CD4-positive, alpha-beta T cell treated with Interleukin-15 for 1 hour (primary cell): ENCODE measurements around the gene TPSG1.
"Not testable (repeated sequence)": the region's sequence is repeated elsewhere in the genome, so short reads cannot be mapped to it uniquely, and the experiment has no call there.

ENCODE experiments used
- DNase-seq: peaks from one replicate; pipeline ENCODE4 v3.0.0-alpha.2; 2020

TPSG1 gene

GRCh38 chr16:1256296-1256873 is 31.3 kb upstream of the TPSG1 start:
- DNase-seq, result not testable (repeated sequence)

- DNase-seq, result not testable (repeated sequence)
Measured at GRCh38 chr16:1255276-1256122, 30.4 kb upstream of the TPSG1 start, which contains the start of gene TPSD1. TPSD1 (plus strand) TSS chr16:1256069; CDS start chr16:1256281, 212 bp downstream.

DNA sequence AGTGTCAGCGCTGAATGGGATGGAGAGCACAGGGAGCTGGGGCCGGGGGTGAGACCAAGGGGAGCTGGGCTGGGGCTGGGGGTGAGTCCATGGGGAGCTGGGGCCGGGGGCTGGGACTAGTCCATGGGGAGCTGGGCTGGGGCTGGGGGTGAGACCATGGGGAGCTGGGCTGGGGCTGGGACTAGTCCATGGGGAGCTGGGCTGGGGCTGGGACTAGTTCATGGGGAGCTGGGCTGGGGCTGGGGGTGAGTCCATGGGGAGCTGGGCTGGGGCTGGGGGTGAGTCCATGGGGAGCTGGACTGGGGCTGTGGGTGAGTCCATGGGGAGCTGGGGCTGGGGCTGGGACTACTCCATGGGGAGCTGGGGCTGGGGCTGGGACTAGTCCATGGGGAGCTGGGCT is 29.8 kb upstream of the TPSG1 start:
- not testable (repeated sequence) for DNase-seq

GRCh38 chr16:1253701-1254364 is 28.8 kb upstream of the TPSG1 start:
- not testable (repeated sequence) for DNase-seq

DNA sequence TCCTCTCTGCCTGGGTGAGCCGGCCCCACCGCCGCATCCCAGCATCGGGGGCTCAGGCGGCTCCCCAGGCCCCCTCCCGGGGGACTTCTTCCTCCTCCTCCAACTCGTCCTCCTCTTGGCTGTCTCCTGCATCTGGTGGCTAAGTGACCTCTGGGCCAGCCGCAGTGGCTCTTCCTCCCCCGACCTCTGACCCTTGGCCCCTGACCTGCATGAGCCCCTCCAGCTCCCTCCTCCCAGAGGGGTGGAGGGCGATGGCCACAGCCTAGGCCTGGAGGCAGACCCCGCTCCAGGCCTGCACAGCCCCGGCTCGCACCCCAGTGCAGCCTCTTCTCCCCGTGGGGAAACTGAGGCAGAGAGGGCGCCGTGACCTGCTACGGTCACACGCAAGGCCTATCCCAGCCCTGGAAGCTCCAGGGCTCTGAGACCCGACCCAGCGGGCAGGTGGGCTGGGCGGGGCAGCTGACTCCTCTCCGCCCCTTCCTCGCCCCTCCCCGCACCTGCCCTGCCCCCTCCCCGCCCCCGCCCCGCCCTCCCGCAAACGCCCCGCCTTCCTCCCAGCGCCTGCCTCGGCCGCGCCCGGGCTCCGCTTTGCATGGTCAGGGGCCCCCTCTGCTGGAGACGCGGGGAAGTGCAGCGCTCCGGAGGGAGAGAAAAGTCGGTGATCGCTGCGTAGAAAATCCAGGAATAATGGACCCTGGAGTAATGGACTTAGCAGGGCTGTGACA is 24.1 kb upstream of the TPSG1 start:
- DNase-seq, result not testable (repeated sequence)

DNA sequence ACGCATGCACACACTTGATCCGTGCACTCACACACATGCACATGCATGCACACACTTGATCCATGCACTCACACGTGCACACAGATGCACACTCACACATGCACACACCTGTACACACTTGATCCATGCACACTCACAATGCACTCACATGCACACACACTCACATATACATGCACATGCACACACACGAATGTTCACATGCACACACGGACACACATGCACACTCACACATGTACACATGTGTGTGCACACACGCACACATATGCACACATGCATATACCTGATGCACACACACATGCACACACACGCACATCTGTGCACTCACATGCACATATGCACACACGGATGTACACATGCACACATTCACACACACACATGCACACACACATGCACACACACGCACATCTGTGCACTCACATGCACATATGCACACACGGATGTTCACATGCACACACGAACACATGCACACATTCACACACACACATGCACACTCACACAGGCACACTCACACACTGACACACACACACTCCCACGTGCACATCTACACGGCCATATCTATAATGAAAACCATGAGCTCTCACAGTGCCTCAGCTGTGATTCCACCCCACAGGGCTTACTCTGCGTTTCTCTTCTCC is 23.0 kb upstream of the TPSG1 start:
- DNase-seq, result not testable (repeated sequence)

- DNase-seq, result no peak
Measured at GRCh38 chr16:1245452-1246020, 20.5 kb upstream of the TPSG1 start.

GRCh38 chr16:1244881-1245280 is 19.8 kb upstream of the TPSG1 start:
- peak; percentile 51 for DNase-seq

DNA sequence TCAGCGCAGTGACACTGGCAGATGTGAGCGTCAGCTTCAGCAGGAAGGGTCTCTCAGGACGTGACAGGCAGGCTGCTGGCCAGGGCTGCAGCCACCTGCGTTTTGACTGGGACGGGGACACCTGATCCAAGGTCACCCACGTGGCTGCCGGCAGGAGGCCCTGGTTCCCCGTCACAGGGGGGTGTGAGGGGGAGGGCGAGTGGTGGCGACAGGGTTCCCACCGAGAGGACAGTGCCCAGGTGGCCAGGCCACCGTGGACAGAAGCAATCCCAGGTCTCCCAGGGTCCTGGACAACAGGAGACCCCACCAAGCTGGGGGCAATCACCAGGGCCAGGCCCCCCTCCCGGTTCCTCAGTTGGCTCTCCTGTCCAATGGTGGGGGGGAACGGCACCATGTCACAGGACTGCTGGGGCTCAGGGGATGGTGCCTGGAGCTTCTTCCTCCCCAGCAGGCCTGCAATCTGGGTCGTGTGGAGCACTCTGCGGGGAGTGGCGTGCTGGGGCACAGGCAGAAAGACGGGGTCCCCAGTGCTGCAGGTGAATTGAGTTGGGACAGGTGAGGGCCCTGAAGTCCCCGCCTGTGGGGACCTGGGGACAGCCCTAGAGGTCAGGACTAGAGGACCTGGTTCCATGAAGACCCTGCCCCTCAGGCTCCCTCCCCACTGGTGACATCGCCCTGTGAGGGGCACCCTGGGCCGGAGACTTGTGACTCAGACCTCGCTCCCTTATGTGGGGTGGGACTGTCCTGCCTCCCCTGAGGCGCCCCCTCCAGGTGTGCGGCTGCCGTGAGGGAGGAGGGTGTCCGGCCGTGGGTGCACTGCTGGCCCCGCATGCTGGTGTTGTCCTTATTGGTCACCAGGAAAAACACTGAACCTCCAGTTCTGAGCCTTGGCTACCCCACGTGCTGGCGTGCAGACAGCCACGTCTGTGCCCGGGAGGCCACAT is 19.1 kb upstream of the TPSG1 start:
- not testable (repeated sequence) for DNase-seq

GRCh38 chr16:1243363-1243762 is 18.3 kb upstream of the TPSG1 start:
- DNase-seq, result not testable (repeated sequence)

DNA sequence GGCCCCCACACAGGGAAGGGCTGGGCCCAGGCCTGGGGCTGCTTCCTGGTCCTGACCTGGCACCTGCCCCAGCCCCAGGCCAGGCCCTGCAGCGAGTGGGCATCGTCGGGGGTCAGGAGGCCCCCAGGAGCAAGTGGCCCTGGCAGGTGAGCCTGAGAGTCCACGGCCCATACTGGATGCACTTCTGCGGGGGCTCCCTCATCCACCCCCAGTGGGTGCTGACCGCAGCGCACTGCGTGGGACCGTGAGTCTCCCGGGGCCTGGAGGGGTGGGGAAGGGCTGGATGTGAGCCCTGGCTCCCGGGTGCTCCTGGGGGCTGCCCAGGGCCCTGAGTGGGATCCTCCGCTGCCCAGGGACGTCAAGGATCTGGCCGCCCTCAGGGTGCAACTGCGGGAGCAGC is 16.0 kb upstream of the TPSG1 start:
- not testable (repeated sequence) for DNase-seq

DNA sequence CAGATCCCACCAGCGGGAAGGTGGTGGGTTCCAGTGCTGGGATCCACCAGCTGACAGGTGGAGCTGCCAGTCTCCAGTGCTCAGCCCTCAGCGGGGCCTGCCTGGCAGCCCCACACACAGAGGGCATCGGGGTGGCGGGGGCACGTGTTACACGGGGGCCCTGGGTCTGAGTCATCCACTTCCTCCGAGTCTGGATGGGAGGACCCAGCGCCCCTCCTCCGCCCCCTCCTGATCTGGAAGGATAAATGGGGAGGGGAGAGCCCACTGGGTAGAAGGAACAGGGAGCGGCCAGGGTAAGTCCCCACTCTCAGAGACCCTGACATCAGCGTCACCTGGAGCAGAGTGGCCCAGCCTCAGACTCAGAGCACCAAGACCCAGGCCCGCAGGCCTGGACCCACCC is 15.4 kb upstream of the TPSG1 start, which contains the start of gene TPSAB1:
Gene TPSAB1 (plus strand): TSS at position 270 of the 400 bp plus-strand sequence. CDS start 234 bp downstream, outside the sequence.
- not testable (repeated sequence) for DNase-seq

GRCh38 chr16:1239575-1239974 is 14.5 kb upstream of the TPSG1 start:
- not testable (repeated sequence) for DNase-seq

- not testable (repeated sequence) for DNase-seq
Measured at GRCh38 chr16:1238909-1239308, 13.8 kb upstream of the TPSG1 start.

GRCh38 chr16:1237990-1238389 is 12.9 kb upstream of the TPSG1 start:
- DNase-seq, result no peak

GRCh38 chr16:1236659-1237058 is 11.6 kb upstream of the TPSG1 start:
- not testable (repeated sequence) for DNase-seq

DNA sequence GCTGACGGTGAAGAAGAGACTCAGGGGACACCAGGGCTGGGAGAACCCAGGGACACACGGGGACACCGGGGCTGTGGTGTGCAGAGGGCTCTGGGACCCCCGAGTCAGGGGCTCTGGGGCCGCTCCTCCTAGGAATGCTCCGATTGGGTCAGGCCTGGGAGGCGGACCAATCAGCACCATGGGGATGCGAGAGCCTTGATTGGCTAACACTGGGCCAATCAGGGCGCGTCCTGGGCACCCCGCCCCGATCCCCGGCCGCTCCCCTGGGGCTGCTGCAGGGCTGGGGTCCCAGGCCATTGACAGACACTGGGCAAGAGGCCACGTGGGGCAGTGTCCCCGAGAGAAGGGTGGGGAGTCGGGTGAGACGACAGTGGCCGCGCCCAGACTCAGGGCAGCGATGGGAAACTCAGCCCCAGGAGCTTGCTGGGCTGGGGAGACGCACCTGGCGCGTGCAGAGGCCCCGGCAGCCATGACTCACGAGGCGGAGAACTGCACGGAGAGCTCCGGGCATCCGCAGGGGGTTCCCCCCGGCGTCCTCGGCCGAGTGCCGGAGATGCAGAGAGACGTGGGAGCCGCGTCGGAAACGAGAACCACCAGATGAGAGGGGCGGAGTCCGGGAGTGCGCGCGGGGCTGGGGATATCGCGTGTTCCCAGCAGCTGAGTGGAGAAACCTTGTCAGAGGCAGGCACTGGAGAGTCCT is 7.1 kb upstream of the TPSG1 start:
- DNase-seq, result not testable (repeated sequence)

GRCh38 chr16:1231301-1231700 is 6.2 kb upstream of the TPSG1 start:
- not testable (repeated sequence) for DNase-seq

- DNase-seq, result not testable (repeated sequence)
Measured at GRCh38 chr16:1230471-1231212, 5.6 kb upstream of the TPSG1 start.
